ENCODE measurements around the gene UBA52.

- TF ChIP-seq CTCF (IDR thresholded peaks at IDR 0.05; ENCODE audit: poor library complexity, severe bottlenecking) = no peak
- no peak for TF ChIP-seq REST (IDR thresholded peaks at IDR 0.05; ENCODE audit: borderline replicate concordance)
- no peak for TF ChIP-seq RAD21 (conservative IDR thresholded peaks at IDR 0.05)
- no peak for TF ChIP-seq SMC3 (conservative IDR thresholded peaks at IDR 0.05; ENCODE audit: poor library complexity)
Measured at GRCh38 chr19:18596752-18597157, 25.1 kb downstream of the UBA52 start.

Measured in neural cell (in vitro differentiated cells).